SU-DHL-6 (cell line): ENCODE results near the gene PRLR.

Source experiments
- H2AFZ ChIP-seq: fragments of 200-600 bp; sonication (generic); 2 replicates; pipeline ENCODE4 v1.6.1; 2014; ENCODE audit warnings: low read depth, mild to moderate bottlenecking, moderate library complexity, mixed read lengths, antibody characterized with exemption, low read length; ENCODE audit not compliant: severe bottlenecking
- H3F3A ChIP-seq: fragments of 200-600 bp; shearing (Covaris generic); 2 replicates; pipeline ENCODE4 v1.6.0; 2016; ENCODE audit warnings: antibody characterized with exemption, mild to moderate bottlenecking; ENCODE audit not compliant: insufficient read depth
- H3K27ac ChIP-seq: fragments of 200-600 bp; sonication (generic); 2 replicates; pipeline ENCODE4 v1.5.1; 2016; ENCODE audit warnings: low read depth, mild to moderate bottlenecking, low read length, moderate library complexity, mixed read lengths
- H3K27me3 ChIP-seq: fragments of 200-600 bp; sonication (generic), shearing (Covaris generic); 2 replicates; pipeline ENCODE4 v1.6.0; 2014; ENCODE audit warnings: mild to moderate bottlenecking, low read length
- H3K36me3 ChIP-seq: fragments of 200-600 bp; sonication (generic); 2 replicates; pipeline ENCODE4 v1.6.1; 2014; ENCODE audit warnings: mild to moderate bottlenecking, low read length, mixed read lengths
- H3K4me2 ChIP-seq: fragments of 300-600, 200-600 bp; shearing (Covaris generic), sonication (generic); 2 replicates; pipeline ENCODE4 v1.6.0; 2014; ENCODE audit warnings: low read length, low read depth, mild to moderate bottlenecking; ENCODE audit not compliant: poor library complexity, severe bottlenecking
- H3K4me3 ChIP-seq: fragments of 200-600 bp; sonication (generic); 2 replicates; pipeline ENCODE4 v1.5.1; 2014; ENCODE audit warnings: antibody characterized with exemption, low read length, mild to moderate bottlenecking, mixed read lengths; ENCODE audit not compliant: insufficient read depth, poor library complexity, severe bottlenecking
- H3K79me2 ChIP-seq: fragments of 200-600 bp; sonication (generic); 2 replicates; pipeline ENCODE4 v1.6.1; 2014; ENCODE audit warnings: mild to moderate bottlenecking, low read length, moderate library complexity; ENCODE audit not compliant: insufficient read depth
- H3K9ac ChIP-seq: fragments of 200-600 bp; sonication (generic); 2 replicates; pipeline ENCODE4 v1.7.0; 2014; ENCODE audit warnings: mild to moderate bottlenecking, low read length
- H3K9me2 ChIP-seq: fragments of 200-600 bp; sonication (generic); replicated peaks from 2 replicates; pipeline ENCODE4 v1.6.1; 2014; ENCODE audit warnings: low read length; ENCODE audit not compliant: insufficient read depth
- H3K9me3 ChIP-seq: fragments of 200-600 bp; sonication (generic); 2 replicates; pipeline ENCODE4 v1.6.1; 2014; ENCODE audit warnings: low read length, mixed read lengths; ENCODE audit not compliant: insufficient read depth
- H4K20me1 ChIP-seq: fragments of 200-600 bp; sonication (generic); 2 replicates; pipeline ENCODE4 v1.6.1; 2014; ENCODE audit warnings: low read depth, mild to moderate bottlenecking, antibody characterized with exemption, low read length, moderate library complexity, mixed read lengths
- CTCF ChIP-seq: fragments of 200-600 bp; sonication (generic); IDR thresholded peaks from one replicate; pipeline ENCODE4 v1.5.1; 2017; ENCODE audit warnings: antibody characterized with exemption, mild to moderate bottlenecking, low read length, moderate library complexity; ENCODE audit not compliant: insufficient read depth, poor library complexity, severe bottlenecking
- EZH2phosphoT487 ChIP-seq: fragments of 200-600 bp; sonication (generic), shearing (Covaris generic); conservative IDR thresholded peaks from 2 replicates; pipeline ENCODE4 v1.6.1; 2018; ENCODE audit warnings: mild to moderate bottlenecking, antibody characterized with exemption, low read length, moderate library complexity, mixed read lengths

PRLR gene

GRCh38 chr5:35009019-35009418 lies 221.3 kb downstream of the PRLR start:
- Histone ChIP-seq H3K4me3 (no peak overlapping the region), H3K4me2 (no peak overlapping the region), H3K27ac (no peak overlapping the region), H3F3A (no peaks in the 10 kb centered on the region), H2AFZ (no peak overlapping the region), H4K20me1 (no peaks in the 10 kb centered on the region), H3K9ac (no peak overlapping the region), H3K79me2 (no peaks in the 10 kb centered on the region), H3K27me3 (no peaks in the 10 kb centered on the region), H3K9me3 (no peaks in the 10 kb centered on the region), H3K9me2 (no peaks in the 10 kb centered on the region), H3K36me3 (no peaks in the 10 kb centered on the region)
- no peak for TF ChIP-seq CTCF
- no peak for TF ChIP-seq EZH2phosphoT487

- H3F3A ChIP-seq, result no peaks in the 10 kb centered on the region
- H3K9me2 ChIP-seq, result no peaks in the 10 kb centered on the region
- no peaks in the 10 kb centered on the region for H3K9me3 ChIP-seq
- no peaks in the 10 kb centered on the region for H4K20me1 ChIP-seq
- no peaks in the 10 kb centered on the region for H3K36me3 ChIP-seq
- no peak overlapping the region for H2AFZ ChIP-seq
- no peak overlapping the region for H3K4me2 ChIP-seq
- TF ChIP-seq EZH2phosphoT487, result no peak
- TF ChIP-seq CTCF, result no peak
- no peaks in the 10 kb centered on the region for H3K27me3 ChIP-seq
- no peak overlapping the region for H3K4me3 ChIP-seq
- H3K9ac ChIP-seq, result no peak overlapping the region
- H3K27ac ChIP-seq, result no peak overlapping the region
- no peaks in the 10 kb centered on the region for H3K79me2 ChIP-seq
Observed at GRCh38 chr5:35004771-35005170, 225.5 kb downstream of the PRLR start.

- H3K27ac ChIP-seq, result no peak overlapping the region
- no peak overlapping the region for H2AFZ ChIP-seq
- no peak overlapping the region for H3K9ac ChIP-seq
- no peak overlapping the region for H3K4me2 ChIP-seq
- H3K27me3 ChIP-seq, result no peaks in the 10 kb centered on the region
- H4K20me1 ChIP-seq, result no peaks in the 10 kb centered on the region
- H3K9me3 ChIP-seq, result no peaks in the 10 kb centered on the region
- H3F3A ChIP-seq, result no peaks in the 10 kb centered on the region
- no peaks in the 10 kb centered on the region for H3K9me2 ChIP-seq
- H3K4me3 ChIP-seq, result no peak overlapping the region
- TF ChIP-seq CTCF (no peak), EZH2phosphoT487 (no peak)
- no peaks in the 10 kb centered on the region for H3K79me2 ChIP-seq
- no peaks in the 10 kb centered on the region for H3K36me3 ChIP-seq
Observed at GRCh38 chr5:35004200-35004599, 226.1 kb downstream of the PRLR start.
